ENCODE data around the gene ZCCHC12. TPM values are rescaled to one million over a fixed set of nuclear protein-coding genes. Genes with fewer than 3 reads are reported as not detected.

The ZCCHC12 gene
- total and polyA plus RNA-seq, 9 of the 15 experiments (the other 6 are each of a cell fraction or from before 2014, with no cell fraction given): 0.07 to 0.15 TPM; not detected in 7

DNA sequence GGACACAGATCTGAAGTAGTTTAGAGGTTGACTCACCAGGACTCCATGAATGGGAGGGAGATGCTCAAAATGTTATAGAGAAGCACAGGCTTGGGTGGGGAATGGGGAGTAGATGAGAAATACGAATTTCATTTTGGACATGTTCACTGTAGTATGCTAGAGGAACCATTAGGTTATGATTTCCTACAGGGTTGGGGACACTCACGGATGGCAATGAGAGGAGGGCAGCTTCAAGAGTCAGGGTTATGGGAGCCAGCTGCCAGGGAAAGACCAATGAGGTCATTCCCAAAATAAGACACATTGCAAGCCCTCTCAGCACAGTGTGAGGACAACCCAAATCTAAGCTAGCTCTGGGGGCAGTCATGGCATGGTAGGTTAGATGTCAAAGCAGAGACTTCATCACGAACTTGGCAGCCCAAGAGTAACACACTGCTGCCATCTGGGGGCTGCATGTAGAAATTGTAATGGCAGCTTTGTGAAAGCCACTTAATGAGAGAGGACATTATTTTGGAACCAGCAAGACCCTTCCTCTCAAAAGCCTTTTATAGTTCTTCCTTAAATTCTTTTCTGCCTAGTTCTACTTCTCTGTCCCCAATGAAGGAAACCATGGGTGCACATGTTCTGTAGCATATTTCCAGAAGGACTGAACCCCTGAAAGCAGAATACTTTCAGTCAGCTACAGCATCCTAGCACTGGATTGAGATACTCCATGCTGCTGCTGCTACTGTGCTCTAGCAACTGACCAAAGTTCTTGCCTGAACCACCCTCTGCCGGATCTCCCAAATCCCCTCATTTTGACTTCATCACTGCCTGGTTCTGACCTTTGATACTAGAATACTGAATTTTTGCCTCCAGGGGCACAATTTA, 16.2 kb upstream of the ZCCHC12 start:
- intact Hi-C loops (cut with micrococcal nuclease): loop anchor here (1.0 kb wide), 4 partner anchors 45 to 348 kb away; no protein-coding TSS in a partner anchor
- POLR2A ChIA-PET: no interaction called here
- Histone ChIP-seq H3K27me3 (ENCODE audit: control insufficient read depth in 2 of 2, insufficient read depth in 2 of 2, low read length in 2 of 2) (no peaks in the 10 kb centered on the region), H3K9ac (ENCODE audit: insufficient read depth in 1 of 2, low read depth in 2 of 2, low read length in 2 of 2) (no peak overlapping the region), H3K79me2 (ENCODE audit: control insufficient read depth, insufficient read depth, low read length) (no peaks in the 10 kb centered on the region), H3K4me1 (replicated peaks in 1 of 2; ENCODE audit: control insufficient read depth in 2 of 2, insufficient read depth in 2 of 2, low read length in 2 of 2) (no peaks in the 10 kb centered on the region; a peak in 1 of 5 replicates), H3K9me3 (replicated peaks; ENCODE audit: control insufficient read depth, insufficient read depth, low read depth, low read length) (no peaks in the 10 kb centered on the region), H3K27ac (ENCODE audit: extremely low read depth, low read depth, low read length) (no peak overlapping the region), H2AFZ (ENCODE audit: low read depth, low read length) (no peak overlapping the region), H3K36me3 (ENCODE audit: control insufficient read depth, insufficient read depth, low read length) (no peaks in the 10 kb centered on the region), H3K4me3 (no peak overlapping the region), H4K20me1 (replicated peaks; ENCODE audit: control insufficient read depth, insufficient read depth, low read length) (no peaks in the 10 kb centered on the region), H3K4me2 (ENCODE audit: insufficient read depth, low read length) (no peak overlapping the region), H3K9me1 (ENCODE audit: control insufficient read depth, insufficient read depth, low read length) (no peaks in the 10 kb centered on the region)
- peak; percentile 72 for FAIRE-seq
- in situ Hi-C loops (cut with MboI): loop anchor here (10.0 kb wide), 1 partner anchor 343 kb away; no protein-coding TSS in a partner anchor
- ATAC-seq: peak; percentile 81
- no TSS peak for BruUV-seq (replicated peaks)
- CTCF ChIA-PET (ENCODE audit: low intra/inter-chr PET ratio): interaction anchor here (0.7 to 2.0 kb wide), 5 partner anchors 164 to 259 kb away, joined by 3 to 18 read pairs (median 4); no protein-coding TSS in a partner anchor
- WGBS (ENCODE audit: insufficient coverage, low coverage, missing lambda C conversion rate): 5% methylated on average over 4 of the region's 4 CpGs
- peak; percentile 24 to 60 (median 34) for DNase-seq (ENCODE audit: extremely low read depth in 1 of 4, low spot score in 3 of 4)
- no peak for TF ChIP-seq SOX6 (IDR thresholded peaks at IDR 0.05)
- 0 out of 2 replicates have a peak, but pooled peaks have one; percentile 48 for TF ChIP-seq ARID2 (IDR thresholded peaks at IDR 0.05)
- TF ChIP-seq, protein P1, sequence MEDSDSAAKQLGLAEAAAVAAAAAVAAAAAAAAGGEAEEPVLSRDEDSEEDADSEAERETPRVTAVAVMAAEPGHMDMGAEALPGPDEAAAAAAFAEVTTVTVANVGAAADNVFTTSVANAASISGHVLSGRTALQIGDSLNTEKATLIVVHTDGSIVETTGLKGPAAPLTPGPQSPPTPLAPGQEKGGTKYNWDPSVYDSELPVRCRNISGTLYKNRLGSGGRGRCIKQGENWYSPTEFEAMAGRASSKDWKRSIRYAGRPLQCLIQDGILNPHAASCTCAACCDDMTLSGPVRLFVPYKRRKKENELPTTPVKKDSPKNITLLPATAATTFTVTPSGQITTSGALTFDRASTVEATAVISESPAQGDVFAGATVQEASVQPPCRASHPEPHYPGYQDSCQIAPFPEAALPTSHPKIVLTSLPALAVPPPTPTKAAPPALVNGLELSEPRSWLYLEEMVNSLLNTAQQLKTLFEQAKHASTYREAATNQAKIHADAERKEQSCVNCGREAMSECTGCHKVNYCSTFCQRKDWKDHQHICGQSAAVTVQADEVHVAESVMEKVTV (CRISPR knock-in tag; IDR thresholded peaks at IDR 0.05): peak; percentile 60
- TF ChIP-seq RAD21 (CRISPR knock-in tag; conservative IDR thresholded peaks at IDR 0.05 in 1 of 2, IDR thresholded peaks at IDR 0.05 in 1 of 2): peak; percentile 83 to 91
- TF ChIP-seq CBX2 (IDR thresholded peaks at IDR 0.05; ENCODE audit: insufficient read depth, low read length, poor library complexity, severe bottlenecking): no peak
- peak; percentile 81 for TF ChIP-seq SMC3 (conservative IDR thresholded peaks at IDR 0.05; ENCODE audit: insufficient read depth, low read depth, low read length)
- TF ChIP-seq, protein P2, sequence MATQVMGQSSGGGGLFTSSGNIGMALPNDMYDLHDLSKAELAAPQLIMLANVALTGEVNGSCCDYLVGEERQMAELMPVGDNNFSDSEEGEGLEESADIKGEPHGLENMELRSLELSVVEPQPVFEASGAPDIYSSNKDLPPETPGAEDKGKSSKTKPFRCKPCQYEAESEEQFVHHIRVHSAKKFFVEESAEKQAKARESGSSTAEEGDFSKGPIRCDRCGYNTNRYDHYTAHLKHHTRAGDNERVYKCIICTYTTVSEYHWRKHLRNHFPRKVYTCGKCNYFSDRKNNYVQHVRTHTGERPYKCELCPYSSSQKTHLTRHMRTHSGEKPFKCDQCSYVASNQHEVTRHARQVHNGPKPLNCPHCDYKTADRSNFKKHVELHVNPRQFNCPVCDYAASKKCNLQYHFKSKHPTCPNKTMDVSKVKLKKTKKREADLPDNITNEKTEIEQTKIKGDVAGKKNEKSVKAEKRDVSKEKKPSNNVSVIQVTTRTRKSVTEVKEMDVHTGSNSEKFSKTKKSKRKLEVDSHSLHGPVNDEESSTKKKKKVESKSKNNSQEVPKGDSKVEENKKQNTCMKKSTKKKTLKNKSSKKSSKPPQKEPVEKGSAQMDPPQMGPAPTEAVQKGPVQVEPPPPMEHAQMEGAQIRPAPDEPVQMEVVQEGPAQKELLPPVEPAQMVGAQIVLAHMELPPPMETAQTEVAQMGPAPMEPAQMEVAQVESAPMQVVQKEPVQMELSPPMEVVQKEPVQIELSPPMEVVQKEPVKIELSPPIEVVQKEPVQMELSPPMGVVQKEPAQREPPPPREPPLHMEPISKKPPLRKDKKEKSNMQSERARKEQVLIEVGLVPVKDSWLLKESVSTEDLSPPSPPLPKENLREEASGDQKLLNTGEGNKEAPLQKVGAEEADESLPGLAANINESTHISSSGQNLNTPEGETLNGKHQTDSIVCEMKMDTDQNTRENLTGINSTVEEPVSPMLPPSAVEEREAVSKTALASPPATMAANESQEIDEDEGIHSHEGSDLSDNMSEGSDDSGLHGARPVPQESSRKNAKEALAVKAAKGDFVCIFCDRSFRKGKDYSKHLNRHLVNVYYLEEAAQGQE (IDR thresholded peaks at IDR 0.05; ENCODE audit: borderline replicate concordance): peak; percentile 80; the same call in 1 of the 2 replicates
- TF ChIP-seq, protein P2 (CRISPR knock-in tag; IDR thresholded peaks at IDR 0.05; ENCODE audit: low read depth): no peak
